Fibroblast of skin of scalp (primary cell): ENCODE data around the gene TEX2.
"Not testable (repeated sequence)": the region's sequence is repeated elsewhere in the genome, so short reads cannot be mapped to it uniquely, and the experiment has no call there.

Experiments used
- DNase-seq: peaks from one replicate; pipeline ENCODE4 v3.0.0-alpha.2; 2013

Gene TEX2

DNA sequence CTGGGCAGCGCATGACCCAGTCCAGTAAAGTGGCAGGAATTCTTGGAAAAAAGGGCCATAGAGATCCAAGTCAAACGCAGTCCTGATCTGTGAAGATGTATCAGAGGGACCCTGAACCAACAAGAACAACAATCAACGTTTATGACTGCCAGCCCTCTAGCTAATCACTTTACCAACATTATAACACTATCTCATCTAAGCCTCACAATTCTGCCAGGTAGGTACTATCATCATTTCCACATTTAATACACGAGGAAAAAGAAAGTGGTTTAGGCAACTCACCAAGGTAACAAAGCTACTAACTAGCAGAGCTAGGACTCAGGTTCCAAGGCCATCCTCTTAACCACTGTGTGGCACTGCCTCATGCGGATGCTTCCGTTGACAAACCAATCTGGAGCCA lies 28.1 kb downstream of the TEX2 start:
- DNase-seq = no peak

- no peak for DNase-seq
Measured at GRCh38 chr17:64232466-64233262, 30.4 kb downstream of the TEX2 start.

DNA sequence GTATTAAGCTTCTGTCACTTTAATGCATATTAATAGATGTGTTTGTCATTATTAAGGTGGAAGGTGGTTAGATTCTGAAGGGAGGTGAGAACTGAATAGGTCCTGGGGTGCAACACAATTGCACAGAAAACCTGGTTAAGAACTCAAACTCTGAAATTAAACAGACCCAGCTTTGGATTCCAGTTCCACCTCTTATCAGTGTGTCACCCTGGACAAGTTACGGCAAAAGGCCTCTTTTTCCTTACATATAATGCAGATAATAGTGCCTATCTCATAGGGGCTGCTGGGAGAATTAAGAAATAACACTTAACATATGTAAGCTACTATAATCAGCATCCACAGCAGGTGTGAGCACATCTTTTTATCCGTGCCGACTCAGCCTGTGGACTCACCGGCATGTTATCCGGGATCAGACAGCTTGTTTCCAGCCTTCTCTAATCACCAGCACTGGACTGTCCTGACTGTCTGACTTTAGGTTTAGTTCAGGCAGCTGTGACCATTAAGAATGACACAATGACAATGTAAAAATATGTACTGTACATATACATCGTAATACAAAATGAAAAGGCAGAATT lies 31.4 kb downstream of the TEX2 start:
- DNase-seq = no peak

- DNase-seq = peak; percentile 93
Measured at GRCh38 chr17:64230791-64231408, 32.2 kb downstream of the TEX2 start.

DNA sequence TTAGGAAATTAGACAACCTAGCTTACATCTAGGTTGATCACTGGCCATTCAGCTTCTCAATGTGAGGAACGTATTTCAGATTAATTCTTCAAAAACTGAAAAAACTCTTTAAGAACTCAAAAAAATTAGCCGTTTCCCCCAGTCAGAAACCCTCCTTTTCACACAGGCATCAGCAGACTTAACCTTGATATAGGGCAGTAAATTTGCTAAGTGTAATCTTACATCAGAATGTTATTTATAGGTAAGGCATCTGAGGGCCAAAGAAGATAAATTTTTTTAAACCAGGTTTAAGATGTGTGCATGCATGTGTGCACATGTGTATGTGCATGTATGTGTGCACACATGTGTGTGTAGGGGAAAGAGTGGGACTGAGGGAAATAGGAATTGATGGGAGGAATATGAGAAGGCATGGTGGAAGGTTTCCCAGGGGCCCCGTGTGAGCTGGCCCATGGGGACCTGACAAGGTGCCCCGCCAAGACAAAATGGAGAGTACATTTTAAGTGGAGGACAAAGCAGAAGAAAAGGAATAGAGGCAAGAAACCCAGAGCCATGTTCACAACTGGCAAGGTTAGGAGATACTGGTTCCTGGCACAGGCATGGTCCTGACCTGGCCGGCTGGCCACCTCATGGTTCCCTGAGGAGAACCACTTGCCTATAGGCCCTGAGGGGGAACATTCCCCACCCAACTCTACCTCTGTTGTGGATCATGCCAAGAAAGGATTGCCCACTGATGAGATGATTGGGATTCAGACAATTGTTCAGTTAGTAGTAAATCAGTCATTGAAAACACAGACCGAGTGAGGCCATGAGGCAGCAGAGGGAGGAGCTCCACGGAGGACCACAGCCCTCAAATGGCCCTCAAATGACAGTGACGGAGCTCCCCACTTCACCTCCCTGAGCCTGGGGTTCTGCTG lies 33.0 kb downstream of the TEX2 start:
- DNase-seq = no peak

DNA sequence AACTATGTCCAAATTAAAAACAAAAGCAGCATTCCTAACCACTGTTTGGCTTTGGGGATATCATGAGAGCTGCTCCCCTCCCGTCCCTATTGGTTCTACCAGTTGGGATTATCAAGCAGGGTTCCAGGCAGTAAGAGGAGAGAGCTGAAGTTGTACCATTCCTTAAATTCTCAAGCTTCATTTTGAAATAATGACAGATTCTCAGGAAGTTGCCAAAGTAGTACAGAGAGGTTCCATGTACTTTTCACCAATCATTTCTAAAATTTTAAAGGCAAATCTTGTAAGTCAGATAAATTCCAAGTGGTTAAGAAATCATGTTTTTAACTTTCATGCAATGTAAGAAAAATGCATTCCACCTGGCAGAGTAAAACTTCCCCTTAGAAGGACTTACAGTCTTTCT lies 36.9 kb downstream of the TEX2 start:
- DNase-seq = no peak

GRCh38 chr17:64225410-64225809 lies 37.6 kb downstream of the TEX2 start:
- DNase-seq = no peak

DNA sequence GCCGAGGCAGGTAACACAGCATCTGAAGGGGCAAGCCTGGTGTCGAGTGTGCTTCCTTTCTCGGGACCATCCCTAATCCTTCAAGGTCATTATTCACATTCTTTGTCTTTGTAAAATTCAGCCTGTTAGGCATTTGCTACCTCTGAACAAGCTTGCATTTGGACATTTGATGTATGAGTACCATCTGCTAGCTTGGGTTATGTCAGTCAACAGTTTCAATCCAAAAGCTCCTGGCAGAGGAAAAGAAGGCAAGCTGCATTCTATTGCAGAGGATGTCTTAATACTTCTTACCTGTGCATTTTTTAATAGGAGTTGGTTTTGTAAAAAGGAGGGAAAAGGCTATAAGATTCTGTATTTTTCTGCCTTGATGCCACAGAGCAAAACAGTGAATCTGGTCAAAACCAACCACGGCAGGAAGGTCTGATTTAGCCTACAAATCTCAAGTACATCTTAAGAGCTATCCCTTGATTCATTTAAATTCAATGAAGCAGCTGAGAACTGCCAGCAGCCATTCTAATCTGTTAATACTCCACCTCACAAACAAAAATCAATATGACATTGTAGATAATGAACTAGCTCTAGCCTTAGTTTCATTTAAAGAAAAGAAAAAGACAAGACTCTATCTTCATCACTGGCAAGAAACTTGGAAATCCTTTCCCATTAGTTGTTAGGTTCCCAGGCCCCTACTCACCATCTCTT lies 39.0 kb downstream of the TEX2 start:
- DNase-seq = no peak

GRCh38 chr17:64223283-64223682 lies 39.8 kb downstream of the TEX2 start:
- no peak for DNase-seq

DNA sequence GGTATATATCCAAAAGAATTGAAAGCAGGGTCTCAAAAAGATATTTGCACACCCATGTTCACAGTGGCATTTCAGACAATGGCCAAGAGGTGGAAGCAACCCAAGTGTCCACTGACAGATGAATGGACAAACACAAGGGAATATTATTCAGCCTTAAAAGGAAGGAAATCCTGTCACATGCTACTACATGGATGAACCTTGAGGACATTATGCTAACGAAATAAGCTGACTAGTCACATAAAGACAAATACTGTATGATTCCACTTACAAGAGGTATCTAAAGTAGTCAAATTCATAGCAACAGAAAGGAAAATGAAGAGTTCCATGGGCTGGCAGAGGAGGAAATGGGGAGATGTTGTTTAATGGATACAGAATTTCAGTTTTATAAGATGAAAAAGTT lies 41.4 kb downstream of the TEX2 start:
- no peak for DNase-seq

DNA sequence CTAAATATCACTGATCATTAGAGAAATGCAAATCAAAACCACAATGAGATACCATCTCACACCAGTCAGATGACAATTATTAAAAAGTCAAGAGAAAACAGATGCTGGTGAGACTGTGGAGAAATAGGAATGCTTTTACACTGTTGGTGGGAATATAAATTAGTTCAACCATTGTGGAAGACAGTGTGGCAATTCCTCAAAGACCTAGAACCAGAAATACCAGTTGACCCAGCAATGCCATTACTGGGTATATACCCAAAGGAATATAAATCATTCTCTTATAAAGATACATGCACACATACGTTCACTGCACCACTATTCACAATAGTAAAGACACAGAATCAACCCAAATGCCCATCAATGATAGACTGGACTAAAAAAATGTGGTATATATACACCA lies 42.5 kb downstream of the TEX2 start:
- not testable (repeated sequence) for DNase-seq

DNA sequence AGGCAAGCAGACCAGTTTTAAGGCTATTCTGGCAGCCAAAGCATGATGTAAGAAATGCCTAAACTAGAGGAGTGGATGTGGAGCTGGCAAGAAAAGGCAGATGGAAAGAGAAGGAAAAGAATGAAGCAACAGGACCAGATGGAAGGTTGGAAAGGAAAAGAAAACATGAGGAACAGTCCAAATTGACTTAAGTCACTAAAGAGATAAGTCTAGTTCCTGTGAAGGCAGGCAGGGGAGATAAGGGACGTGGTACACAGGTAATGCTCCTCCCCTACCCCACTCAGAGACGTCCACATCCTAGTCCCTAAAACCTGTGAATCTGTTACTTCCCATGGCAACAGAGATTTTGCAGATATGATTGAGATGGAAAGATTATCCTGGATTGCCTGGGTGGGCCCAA lies 43.5 kb downstream of the TEX2 start:
- DNase-seq = no peak

GRCh38 chr17:64218066-64218465 lies 45.0 kb downstream of the TEX2 start:
- no peak for DNase-seq

DNA sequence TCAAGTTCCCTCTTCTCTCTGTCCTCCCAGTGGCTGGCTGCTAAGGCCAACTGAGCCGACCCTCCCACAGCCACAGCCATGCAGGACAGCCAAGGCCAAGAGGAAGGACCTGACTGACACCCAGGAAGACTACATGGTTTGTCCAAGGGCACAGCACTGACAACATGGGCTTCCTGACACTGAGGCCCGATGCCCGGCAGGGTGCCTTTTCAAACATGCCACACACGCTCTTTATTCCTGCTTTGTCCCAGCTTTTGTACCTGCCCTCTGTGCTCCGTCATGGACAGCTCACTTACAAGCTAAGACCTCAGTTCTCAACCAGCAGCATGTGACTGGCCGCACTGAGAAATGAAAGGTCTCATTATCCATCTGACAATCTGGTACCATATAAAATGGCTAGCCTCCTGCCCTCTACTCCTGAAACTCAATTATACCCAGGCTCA lies 45.8 kb downstream of the TEX2 start:
- DNase-seq = no peak

- peak; percentile 25 for DNase-seq
Measured at GRCh38 chr17:64216338-64217248, 46.5 kb downstream of the TEX2 start.

GRCh38 chr17:64216000-64216337 lies 47.1 kb downstream of the TEX2 start:
- DNase-seq = peak; percentile 75

DNA sequence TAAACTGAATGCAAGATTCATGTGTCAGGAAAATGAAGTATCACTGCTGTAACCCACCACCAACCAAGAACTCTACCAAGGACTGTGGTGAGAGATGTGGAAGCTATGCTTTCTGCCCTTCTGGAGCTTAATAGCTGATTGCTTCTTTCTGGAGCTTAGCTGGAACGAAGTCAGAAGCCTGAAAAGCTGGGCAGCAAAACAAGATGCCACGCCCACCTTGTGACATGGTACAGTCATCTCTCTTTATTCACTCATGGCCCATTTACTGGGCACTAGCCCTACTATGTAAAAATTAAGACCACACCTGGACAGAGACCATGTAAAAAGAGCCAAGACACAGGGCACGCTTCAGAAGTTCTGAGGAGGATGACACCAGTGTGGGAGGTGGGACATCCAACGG lies 48.1 kb downstream of the TEX2 start:
- no peak for DNase-seq

- peak; percentile 53 for DNase-seq
Measured at GRCh38 chr17:64213995-64214811, 48.9 kb downstream of the TEX2 start.

GRCh38 chr17:64212122-64212521 lies 50.9 kb downstream of the TEX2 start:
- DNase-seq = peak; percentile 71

DNA sequence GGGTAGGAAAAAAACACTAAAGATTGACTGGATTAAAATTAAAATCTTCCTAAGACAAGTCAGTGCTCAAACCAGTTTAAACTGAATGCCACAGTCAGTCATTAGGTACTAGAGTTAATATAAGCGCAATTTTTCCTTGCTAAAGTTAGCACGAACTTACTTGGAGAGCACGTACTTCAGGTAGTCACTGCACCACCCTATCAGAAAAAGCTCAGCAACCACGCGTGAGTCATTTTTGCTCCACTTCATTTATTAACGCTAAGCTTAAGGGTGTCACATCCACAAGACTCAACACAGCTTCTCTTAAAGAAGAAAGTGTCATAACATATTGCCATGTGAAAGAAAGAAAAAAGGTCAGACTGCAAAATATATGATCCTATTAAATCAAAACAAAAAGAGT lies 53.1 kb downstream of the TEX2 start:
- no peak for DNase-seq
